ENCODE data around the gene OR52B6.
"Not testable (repeated sequence)": the region's sequence is repeated elsewhere in the genome, so short reads cannot be mapped to it uniquely, and the experiment has no call there.

Gene OR52B6

GRCh38 chr11:5597953-5598352 is 17.3 kb downstream of the OR52B6 start:
- H3K9me2 ChIP-seq (replicated peaks; ENCODE audit: control insufficient read depth, low read length), result no peaks in the 10 kb centered on the region
- H3K4me2 ChIP-seq (ENCODE audit: low read length), result no peak overlapping the region
- TF ChIP-seq EZH2phosphoT487 (IDR thresholded peaks at IDR 0.05; ENCODE audit: borderline replicate concordance, low read length) (no peak), CTCF (IDR thresholded peaks at IDR 0.05; ENCODE audit: low read depth, low read length, poor library complexity, severe bottlenecking) (no peak)
- no peak overlapping the region for H3K27ac ChIP-seq (ENCODE audit: low read depth, low read length)
- H3K79me2 ChIP-seq (ENCODE audit: control insufficient read depth, low read length), result no peaks in the 10 kb centered on the region
- H3K4me3 ChIP-seq (ENCODE audit: low read length), result no peak overlapping the region
- H3F3A ChIP-seq (ENCODE audit: control insufficient read depth, insufficient read depth), result no peaks in the 10 kb centered on the region
- no peaks in the 10 kb centered on the region for H3K27me3 ChIP-seq (ENCODE audit: control insufficient read depth, low read length)
- no peaks in the 10 kb centered on the region for H3K9me3 ChIP-seq (ENCODE audit: control insufficient read depth, insufficient read depth, low read length)
- 0 out of 2 replicates have a peak, but pooled peaks cover 2% of the 10 kb centered on the region for H3K4me1 ChIP-seq (ENCODE audit: control insufficient read depth, low read length)
- no peaks in the 10 kb centered on the region for H3K36me3 ChIP-seq (ENCODE audit: control insufficient read depth, low read length)
- no peaks in the 10 kb centered on the region for H4K20me1 ChIP-seq (ENCODE audit: control insufficient read depth, insufficient read depth, low read depth, low read length)

DNA sequence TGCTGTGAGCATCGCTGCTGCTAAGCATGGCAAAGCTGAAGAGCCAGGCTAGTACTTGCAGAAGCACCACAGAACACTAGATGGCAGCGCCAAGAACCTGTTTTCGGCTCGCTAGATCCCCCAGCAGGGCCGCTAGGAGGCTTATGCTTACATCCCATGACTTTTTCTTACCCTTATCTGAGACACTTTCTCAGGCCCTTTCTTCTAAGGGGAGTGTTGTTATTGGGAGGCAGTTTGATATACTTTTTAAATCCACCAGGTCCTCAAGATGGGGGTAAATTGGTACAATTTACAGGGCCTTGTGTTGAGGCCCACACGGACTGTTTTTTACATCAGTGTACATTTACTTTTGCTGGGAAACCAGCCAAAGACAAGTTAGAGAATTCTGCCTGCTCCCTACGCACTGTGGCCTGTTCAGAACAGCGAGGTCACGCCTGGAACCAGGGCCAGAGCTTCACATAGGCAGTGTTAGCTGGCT is 19.7 kb downstream of the OR52B6 start:
- no peak overlapping the region for H3K27ac ChIP-seq (ENCODE audit: low read depth, low read length)
- H3K79me2 ChIP-seq (ENCODE audit: control insufficient read depth, low read length), result no peaks in the 10 kb centered on the region
- H3K4me3 ChIP-seq (ENCODE audit: low read length), result no peak overlapping the region
- no peaks in the 10 kb centered on the region for H4K20me1 ChIP-seq (ENCODE audit: control insufficient read depth, insufficient read depth, low read depth, low read length)
- no peaks in the 10 kb centered on the region for H3K9me3 ChIP-seq (ENCODE audit: control insufficient read depth, insufficient read depth, low read length)
- H3K9me2 ChIP-seq (replicated peaks; ENCODE audit: control insufficient read depth, low read length), result no peaks in the 10 kb centered on the region
- H3K4me1 ChIP-seq (ENCODE audit: control insufficient read depth, low read length), result 0 out of 2 replicates have a peak, but pooled peaks cover 2% of the 10 kb centered on the region
- H3K27me3 ChIP-seq (ENCODE audit: control insufficient read depth, low read length), result no peaks in the 10 kb centered on the region
- no peaks in the 10 kb centered on the region for H3K36me3 ChIP-seq (ENCODE audit: control insufficient read depth, low read length)
- no peak overlapping the region for H3K4me2 ChIP-seq (ENCODE audit: low read length)
- TF ChIP-seq EZH2phosphoT487 (IDR thresholded peaks at IDR 0.05; ENCODE audit: borderline replicate concordance, low read length), result no peak
- TF ChIP-seq CTCF (IDR thresholded peaks at IDR 0.05; ENCODE audit: low read depth, low read length, poor library complexity, severe bottlenecking), result peak; percentile 80
- H3F3A ChIP-seq (ENCODE audit: control insufficient read depth, insufficient read depth), result no peaks in the 10 kb centered on the region

DNA sequence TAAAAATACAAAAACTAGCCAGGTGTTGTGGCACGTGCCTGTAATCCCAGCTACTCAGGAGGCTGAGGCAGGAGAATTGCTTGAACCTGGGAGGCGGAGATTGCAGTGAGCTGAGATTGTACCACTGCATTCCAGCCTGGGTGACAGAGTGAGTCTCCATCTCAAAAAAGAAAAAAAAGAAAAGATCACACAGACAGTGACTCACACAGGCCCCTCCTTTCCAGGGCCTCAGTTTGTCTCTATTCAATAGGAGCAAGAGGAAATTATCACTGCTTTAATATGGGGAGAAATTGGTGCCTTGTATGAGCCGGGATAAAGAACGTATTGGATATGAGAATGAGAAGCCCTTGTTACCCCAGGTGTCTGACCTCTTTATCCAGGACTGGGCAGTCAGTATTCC is 22.1 kb downstream of the OR52B6 start:
- H3K4me2 ChIP-seq (ENCODE audit: low read length); H3K4me3 ChIP-seq (ENCODE audit: low read length); H3K27me3 ChIP-seq (ENCODE audit: control insufficient read depth, low read length); H3K27ac ChIP-seq (ENCODE audit: low read depth, low read length); H3K79me2 ChIP-seq (ENCODE audit: control insufficient read depth, low read length); H3K4me1 ChIP-seq (ENCODE audit: control insufficient read depth, low read length); H3K9me2 ChIP-seq (replicated peaks; ENCODE audit: control insufficient read depth, low read length); H3K36me3 ChIP-seq (ENCODE audit: control insufficient read depth, low read length); H4K20me1 ChIP-seq (ENCODE audit: control insufficient read depth, insufficient read depth, low read depth, low read length); H3F3A ChIP-seq (ENCODE audit: control insufficient read depth, insufficient read depth); H3K9me3 ChIP-seq (ENCODE audit: control insufficient read depth, insufficient read depth, low read length): not testable (repeated sequence)

GRCh38 chr11:5603326-5603725 is 22.6 kb downstream of the OR52B6 start:
- Histone ChIP-seq H3K9me3 (ENCODE audit: control insufficient read depth, insufficient read depth, low read length) (no peaks in the 10 kb centered on the region), H3K27me3 (ENCODE audit: control insufficient read depth, low read length) (no peaks in the 10 kb centered on the region), H3K9me2 (replicated peaks; ENCODE audit: control insufficient read depth, low read length) (no peaks in the 10 kb centered on the region), H3K4me1 (ENCODE audit: control insufficient read depth, low read length) (no peaks in the 10 kb centered on the region), H3K4me3 (ENCODE audit: low read length) (no peak overlapping the region), H3K4me2 (ENCODE audit: low read length) (no peak overlapping the region), H4K20me1 (ENCODE audit: control insufficient read depth, insufficient read depth, low read depth, low read length) (no peaks in the 10 kb centered on the region), H3K36me3 (ENCODE audit: control insufficient read depth, low read length) (no peaks in the 10 kb centered on the region), H3K27ac (ENCODE audit: low read depth, low read length) (no peak overlapping the region), H3F3A (ENCODE audit: control insufficient read depth, insufficient read depth) (no peaks in the 10 kb centered on the region), H3K79me2 (ENCODE audit: control insufficient read depth, low read length) (no peaks in the 10 kb centered on the region)
- TF ChIP-seq EZH2phosphoT487 (IDR thresholded peaks at IDR 0.05; ENCODE audit: borderline replicate concordance, low read length) (no peak), CTCF (IDR thresholded peaks at IDR 0.05; ENCODE audit: low read depth, low read length, poor library complexity, severe bottlenecking) (no peak)

All from DOHH2 (cell line).